Measurements from ENCODE around the gene CDH10.

CDH10 gene

DNA sequence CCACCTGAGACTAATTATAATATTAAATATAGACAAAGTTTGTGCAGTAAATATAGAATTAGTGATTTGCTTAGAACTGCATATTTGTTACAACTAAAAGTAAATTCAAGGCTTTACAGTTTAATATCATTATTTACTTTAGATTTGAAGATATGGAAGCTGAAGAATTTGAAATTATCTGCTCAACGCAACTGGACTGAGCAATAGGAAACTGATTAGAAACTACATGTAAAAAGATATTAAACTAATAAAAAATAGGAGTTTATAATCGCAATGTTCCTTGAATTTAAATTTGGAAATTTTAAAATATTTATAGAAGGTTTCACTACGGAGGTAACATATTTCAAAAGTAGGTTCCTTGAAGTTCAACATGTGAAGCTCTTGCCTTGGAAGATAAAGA, 55.2 kb downstream of the CDH10 start:
- Histone ChIP-seq H2AFZ (ENCODE audit: low read depth, low read length) (no peak overlapping the region), H3K4me2 (ENCODE audit: low read length) (no peak overlapping the region), H3K9ac (ENCODE audit: low read length) (no peak overlapping the region), H3K27me3 (ENCODE audit: low read depth, low read length) (no peaks in the 10 kb centered on the region), H4K20me1 (ENCODE audit: insufficient read depth, low read length) (no peaks in the 10 kb centered on the region), H3K79me2 (ENCODE audit: low read length) (no peaks in the 10 kb centered on the region), H3K9me3 (ENCODE audit: insufficient read depth, low read length) (no peaks in the 10 kb centered on the region), H3K4me3 (ENCODE audit: low read length) (no peak overlapping the region), H3K27ac (ENCODE audit: low read length) (no peak overlapping the region), H3K36me3 (replicated peaks; ENCODE audit: low read depth, low read length) (no peaks in the 10 kb centered on the region), H3K4me1 (ENCODE audit: low read length) (no peaks in the 10 kb centered on the region)
- TF ChIP-seq, protein P1, sequence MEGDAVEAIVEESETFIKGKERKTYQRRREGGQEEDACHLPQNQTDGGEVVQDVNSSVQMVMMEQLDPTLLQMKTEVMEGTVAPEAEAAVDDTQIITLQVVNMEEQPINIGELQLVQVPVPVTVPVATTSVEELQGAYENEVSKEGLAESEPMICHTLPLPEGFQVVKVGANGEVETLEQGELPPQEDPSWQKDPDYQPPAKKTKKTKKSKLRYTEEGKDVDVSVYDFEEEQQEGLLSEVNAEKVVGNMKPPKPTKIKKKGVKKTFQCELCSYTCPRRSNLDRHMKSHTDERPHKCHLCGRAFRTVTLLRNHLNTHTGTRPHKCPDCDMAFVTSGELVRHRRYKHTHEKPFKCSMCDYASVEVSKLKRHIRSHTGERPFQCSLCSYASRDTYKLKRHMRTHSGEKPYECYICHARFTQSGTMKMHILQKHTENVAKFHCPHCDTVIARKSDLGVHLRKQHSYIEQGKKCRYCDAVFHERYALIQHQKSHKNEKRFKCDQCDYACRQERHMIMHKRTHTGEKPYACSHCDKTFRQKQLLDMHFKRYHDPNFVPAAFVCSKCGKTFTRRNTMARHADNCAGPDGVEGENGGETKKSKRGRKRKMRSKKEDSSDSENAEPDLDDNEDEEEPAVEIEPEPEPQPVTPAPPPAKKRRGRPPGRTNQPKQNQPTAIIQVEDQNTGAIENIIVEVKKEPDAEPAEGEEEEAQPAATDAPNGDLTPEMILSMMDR (IDR thresholded peaks at IDR 0.05; ENCODE audit: low read depth, low read length), result no peak
- TF ChIP-seq EZH2phosphoT487 (IDR thresholded peaks at IDR 0.05; ENCODE audit: low read depth), result no peak

DNA sequence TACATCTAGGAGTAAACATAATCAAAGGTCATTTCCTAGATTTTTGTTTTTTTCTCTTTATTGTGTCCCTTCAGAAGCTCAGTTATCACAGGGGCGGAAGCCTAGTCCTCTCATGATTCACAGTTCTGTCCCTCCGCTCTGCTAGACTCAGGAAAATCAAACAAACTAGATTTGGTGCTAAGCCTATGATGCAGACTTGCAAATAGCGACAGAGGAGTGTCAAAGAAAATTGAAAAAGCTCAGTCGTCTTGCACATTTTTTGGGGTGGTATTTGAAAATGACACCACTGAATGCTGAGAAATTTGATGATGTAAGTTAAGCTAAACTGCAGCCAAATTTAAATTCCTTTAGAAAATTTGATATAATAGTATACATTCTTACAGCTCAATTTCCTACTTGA, 59.0 kb downstream of the CDH10 start:
- Histone ChIP-seq H4K20me1 (ENCODE audit: insufficient read depth, low read length) (no peaks in the 10 kb centered on the region), H3K9ac (ENCODE audit: low read length) (no peak overlapping the region), H3K4me2 (ENCODE audit: low read length) (no peak overlapping the region), H2AFZ (ENCODE audit: low read depth, low read length) (no peak overlapping the region), H3K9me3 (ENCODE audit: insufficient read depth, low read length) (no peaks in the 10 kb centered on the region), H3K79me2 (ENCODE audit: low read length) (no peaks in the 10 kb centered on the region), H3K4me1 (ENCODE audit: low read length) (no peaks in the 10 kb centered on the region), H3K27ac (ENCODE audit: low read length) (no peak overlapping the region), H3K27me3 (ENCODE audit: low read depth, low read length) (no peaks in the 10 kb centered on the region), H3K36me3 (replicated peaks; ENCODE audit: low read depth, low read length) (no peaks in the 10 kb centered on the region), H3K4me3 (ENCODE audit: low read length) (no peak overlapping the region)
- TF ChIP-seq, protein P1 (IDR thresholded peaks at IDR 0.05; ENCODE audit: low read depth, low read length), result no peak
- TF ChIP-seq EZH2phosphoT487 (IDR thresholded peaks at IDR 0.05; ENCODE audit: low read depth), result no peak

DNA sequence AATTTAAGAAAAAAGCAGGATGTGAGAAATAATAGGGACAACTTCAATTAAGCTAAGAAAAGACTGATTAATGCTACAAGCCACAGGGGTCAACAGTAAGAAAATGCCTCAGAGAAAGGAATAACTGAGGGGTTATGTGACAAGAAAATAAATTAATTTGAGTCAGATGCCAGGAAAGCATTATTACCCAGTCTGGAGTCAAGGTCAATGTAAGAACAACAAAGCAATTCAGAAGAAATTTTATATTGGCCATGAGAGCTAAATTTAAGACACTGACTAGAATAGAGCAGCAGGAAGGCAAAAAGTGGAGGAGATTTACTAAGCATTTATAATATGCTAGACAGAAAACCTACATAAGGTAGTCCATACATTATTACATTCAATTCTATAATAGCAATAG, 73.5 kb downstream of the CDH10 start:
- no peaks in the 10 kb centered on the region for H3K9me3 ChIP-seq (ENCODE audit: insufficient read depth, low read length)
- no peak overlapping the region for H3K4me2 ChIP-seq (ENCODE audit: low read length)
- H3K27me3 ChIP-seq (ENCODE audit: low read depth, low read length), result no peaks in the 10 kb centered on the region
- H3K9ac ChIP-seq (ENCODE audit: low read length), result no peak overlapping the region
- H2AFZ ChIP-seq (ENCODE audit: low read depth, low read length), result no peak overlapping the region
- no peaks in the 10 kb centered on the region for H4K20me1 ChIP-seq (ENCODE audit: insufficient read depth, low read length)
- no peaks in the 10 kb centered on the region for H3K4me1 ChIP-seq (ENCODE audit: low read length)
- no peak overlapping the region for H3K4me3 ChIP-seq (ENCODE audit: low read length)
- no peaks in the 10 kb centered on the region for H3K36me3 ChIP-seq (replicated peaks; ENCODE audit: low read depth, low read length)
- H3K27ac ChIP-seq (ENCODE audit: low read length), result no peak overlapping the region
- TF ChIP-seq EZH2phosphoT487 (IDR thresholded peaks at IDR 0.05; ENCODE audit: low read depth), result no peak
- TF ChIP-seq, protein P1 (IDR thresholded peaks at IDR 0.05; ENCODE audit: low read depth, low read length), result no peak
- no peaks in the 10 kb centered on the region for H3K79me2 ChIP-seq (ENCODE audit: low read length)

DNA sequence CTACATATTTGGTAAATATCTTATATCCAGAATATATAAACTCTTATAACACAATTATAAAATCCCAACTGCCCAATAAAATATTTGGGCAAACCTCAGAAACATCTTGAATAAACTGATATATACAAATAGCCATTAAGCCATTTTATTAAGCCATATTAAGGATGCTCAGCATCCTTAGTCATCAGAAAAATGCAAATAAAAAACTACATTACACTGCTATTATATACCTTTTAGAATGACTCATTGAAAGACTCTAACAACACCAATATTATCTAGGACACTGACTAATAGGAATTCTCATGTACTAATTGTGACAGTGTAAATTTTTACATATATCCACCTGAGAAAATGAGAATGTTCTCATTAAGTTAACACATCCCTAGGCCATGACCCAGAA, 77.8 kb downstream of the CDH10 start:
- H3K27ac ChIP-seq (ENCODE audit: low read length), result no peak overlapping the region
- no peaks in the 10 kb centered on the region for H4K20me1 ChIP-seq (ENCODE audit: insufficient read depth, low read length)
- H3K36me3 ChIP-seq (replicated peaks; ENCODE audit: low read depth, low read length), result no peaks in the 10 kb centered on the region
- no peak overlapping the region for H3K4me3 ChIP-seq (ENCODE audit: low read length)
- H3K4me2 ChIP-seq (ENCODE audit: low read length), result no peak overlapping the region
- H3K9ac ChIP-seq (ENCODE audit: low read length), result no peak overlapping the region
- no peaks in the 10 kb centered on the region for H3K9me3 ChIP-seq (ENCODE audit: insufficient read depth, low read length)
- H2AFZ ChIP-seq (ENCODE audit: low read depth, low read length), result no peak overlapping the region
- no peak for TF ChIP-seq EZH2phosphoT487 (IDR thresholded peaks at IDR 0.05; ENCODE audit: low read depth)
- TF ChIP-seq, protein P1 (IDR thresholded peaks at IDR 0.05; ENCODE audit: low read depth, low read length), result no peak
- H3K79me2 ChIP-seq (ENCODE audit: low read length), result no peaks in the 10 kb centered on the region
- H3K4me1 ChIP-seq (ENCODE audit: low read length), result no peaks in the 10 kb centered on the region
- H3K27me3 ChIP-seq (ENCODE audit: low read depth, low read length), result no peaks in the 10 kb centered on the region

All from OCI-LY3 (cell line).